ENCODE results near the gene RFXANK.

Gene RFXANK

GRCh38 chr19:19154768-19155494, 37.1 kb upstream of the RFXANK start:
- Histone ChIP-seq H4K20me1 (ENCODE audit: insufficient read depth, low read length, poor library complexity, severe bottlenecking) (no peaks in the 10 kb centered on the region), H3K4me3 (ENCODE audit: low read length, poor library complexity, severe bottlenecking) (no peak overlapping the region), H3K4me1 (ENCODE audit: insufficient read depth, low read length, poor library complexity, severe bottlenecking) (no peaks in the 10 kb centered on the region), H2AFZ (ENCODE audit: low read length) (no peak overlapping the region), H3K36me3 (ENCODE audit: insufficient read depth, low read length) (no peaks in the 10 kb centered on the region), H3K9me3 (ENCODE audit: insufficient read depth, low read depth, low read length) (no peaks in the 10 kb centered on the region), H3K4me2 (ENCODE audit: low read depth, low read length, poor library complexity, severe bottlenecking) (no peak overlapping the region), H3K9ac (ENCODE audit: low read depth, low read length, poor library complexity, severe bottlenecking) (no peak overlapping the region), H3K9me2 (replicated peaks; ENCODE audit: low read depth, low read length) (no peaks in the 10 kb centered on the region), H3K79me2 (ENCODE audit: insufficient read depth, low read length) (no peaks in the 10 kb centered on the region), H3F3A (ENCODE audit: low read depth) (no peaks in the 10 kb centered on the region), H3K27me3 (ENCODE audit: insufficient read depth, low read length, poor library complexity, severe bottlenecking) (no peaks in the 10 kb centered on the region)
- TF ChIP-seq, protein P1, sequence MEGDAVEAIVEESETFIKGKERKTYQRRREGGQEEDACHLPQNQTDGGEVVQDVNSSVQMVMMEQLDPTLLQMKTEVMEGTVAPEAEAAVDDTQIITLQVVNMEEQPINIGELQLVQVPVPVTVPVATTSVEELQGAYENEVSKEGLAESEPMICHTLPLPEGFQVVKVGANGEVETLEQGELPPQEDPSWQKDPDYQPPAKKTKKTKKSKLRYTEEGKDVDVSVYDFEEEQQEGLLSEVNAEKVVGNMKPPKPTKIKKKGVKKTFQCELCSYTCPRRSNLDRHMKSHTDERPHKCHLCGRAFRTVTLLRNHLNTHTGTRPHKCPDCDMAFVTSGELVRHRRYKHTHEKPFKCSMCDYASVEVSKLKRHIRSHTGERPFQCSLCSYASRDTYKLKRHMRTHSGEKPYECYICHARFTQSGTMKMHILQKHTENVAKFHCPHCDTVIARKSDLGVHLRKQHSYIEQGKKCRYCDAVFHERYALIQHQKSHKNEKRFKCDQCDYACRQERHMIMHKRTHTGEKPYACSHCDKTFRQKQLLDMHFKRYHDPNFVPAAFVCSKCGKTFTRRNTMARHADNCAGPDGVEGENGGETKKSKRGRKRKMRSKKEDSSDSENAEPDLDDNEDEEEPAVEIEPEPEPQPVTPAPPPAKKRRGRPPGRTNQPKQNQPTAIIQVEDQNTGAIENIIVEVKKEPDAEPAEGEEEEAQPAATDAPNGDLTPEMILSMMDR (conservative IDR thresholded peaks at IDR 0.05; ENCODE audit: low read length), result no peak
- no peak for TF ChIP-seq EZH2phosphoT487 (IDR thresholded peaks at IDR 0.05; ENCODE audit: borderline replicate concordance)

GRCh38 chr19:19155495-19156219, 36.4 kb upstream of the RFXANK start:
- no peak overlapping the region for H2AFZ ChIP-seq (ENCODE audit: low read length)
- H3K27me3 ChIP-seq (ENCODE audit: insufficient read depth, low read length, poor library complexity, severe bottlenecking), result no peaks in the 10 kb centered on the region
- no peak overlapping the region for H3K4me3 ChIP-seq (ENCODE audit: low read length, poor library complexity, severe bottlenecking)
- no peak overlapping the region for H3K9ac ChIP-seq (ENCODE audit: low read depth, low read length, poor library complexity, severe bottlenecking)
- no peaks in the 10 kb centered on the region for H3F3A ChIP-seq (ENCODE audit: low read depth)
- no peaks in the 10 kb centered on the region for H3K9me3 ChIP-seq (ENCODE audit: insufficient read depth, low read depth, low read length)
- H3K9me2 ChIP-seq (replicated peaks; ENCODE audit: low read depth, low read length), result no peaks in the 10 kb centered on the region
- TF ChIP-seq, protein P1 (conservative IDR thresholded peaks at IDR 0.05; ENCODE audit: low read length), result no peak
- TF ChIP-seq EZH2phosphoT487 (IDR thresholded peaks at IDR 0.05; ENCODE audit: borderline replicate concordance), result no peak
- H3K79me2 ChIP-seq (ENCODE audit: insufficient read depth, low read length), result no peaks in the 10 kb centered on the region
- no peaks in the 10 kb centered on the region for H3K36me3 ChIP-seq (ENCODE audit: insufficient read depth, low read length)
- H3K4me2 ChIP-seq (ENCODE audit: low read depth, low read length, poor library complexity, severe bottlenecking), result no peak overlapping the region
- no peaks in the 10 kb centered on the region for H4K20me1 ChIP-seq (ENCODE audit: insufficient read depth, low read length, poor library complexity, severe bottlenecking)
- no peaks in the 10 kb centered on the region for H3K4me1 ChIP-seq (ENCODE audit: insufficient read depth, low read length, poor library complexity, severe bottlenecking)

- Histone ChIP-seq H3K36me3 (ENCODE audit: insufficient read depth, low read length) (no peaks in the 10 kb centered on the region), H3F3A (ENCODE audit: low read depth) (no peaks in the 10 kb centered on the region), H3K4me1 (ENCODE audit: insufficient read depth, low read length, poor library complexity, severe bottlenecking) (no peaks in the 10 kb centered on the region), H3K9me3 (ENCODE audit: insufficient read depth, low read depth, low read length) (no peaks in the 10 kb centered on the region), H2AFZ (ENCODE audit: low read length) (no peak overlapping the region), H3K9me2 (replicated peaks; ENCODE audit: low read depth, low read length) (no peaks in the 10 kb centered on the region), H3K4me2 (ENCODE audit: low read depth, low read length, poor library complexity, severe bottlenecking) (no peak overlapping the region), H3K9ac (ENCODE audit: low read depth, low read length, poor library complexity, severe bottlenecking) (no peak overlapping the region), H4K20me1 (ENCODE audit: insufficient read depth, low read length, poor library complexity, severe bottlenecking) (no peaks in the 10 kb centered on the region), H3K27me3 (ENCODE audit: insufficient read depth, low read length, poor library complexity, severe bottlenecking) (no peaks in the 10 kb centered on the region), H3K4me3 (ENCODE audit: low read length, poor library complexity, severe bottlenecking) (no peak overlapping the region), H3K79me2 (ENCODE audit: insufficient read depth, low read length) (no peaks in the 10 kb centered on the region)
- TF ChIP-seq, protein P1 (conservative IDR thresholded peaks at IDR 0.05; ENCODE audit: low read length), result no peak
- TF ChIP-seq EZH2phosphoT487 (IDR thresholded peaks at IDR 0.05; ENCODE audit: borderline replicate concordance), result no peak
Observed at GRCh38 chr19:19157808-19158207, 34.2 kb upstream of the RFXANK start.

All from Loucy (cell line).